Measurements from ENCODE around the gene HSPA9.

DNA sequence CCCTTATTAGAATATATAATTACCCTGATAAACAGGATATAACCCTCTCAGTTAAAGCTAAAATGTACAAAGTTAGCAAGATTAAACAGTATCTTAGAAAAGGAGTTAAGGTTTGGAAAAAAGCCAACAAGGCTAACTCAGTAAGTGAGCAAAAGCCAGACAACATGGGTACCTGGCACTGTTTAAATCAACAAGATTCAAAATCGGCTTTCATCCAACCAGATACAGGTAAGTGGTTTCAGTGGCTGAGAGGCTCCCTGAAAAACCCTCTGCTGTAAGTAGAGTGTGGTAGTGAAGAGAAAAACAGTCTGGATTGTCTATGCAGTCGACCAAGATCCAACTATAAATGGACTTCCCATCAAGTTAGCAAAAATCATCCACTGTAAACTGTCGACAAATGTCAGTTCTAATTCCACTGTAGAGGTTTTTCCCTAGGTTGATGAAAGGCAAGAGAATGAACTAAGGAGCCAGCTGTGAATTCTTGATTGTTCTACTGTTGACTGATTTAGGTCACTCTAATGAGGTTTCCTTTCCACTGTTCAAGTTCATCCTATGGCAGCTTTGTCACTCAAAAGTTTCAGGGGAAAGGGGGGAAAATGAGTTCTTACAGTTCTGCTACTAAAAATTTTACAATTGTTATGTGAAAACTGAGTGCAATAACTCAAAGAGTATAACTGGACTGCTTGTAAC lies 59.5 kb downstream of the HSPA9 start:
- TF ChIP-seq, protein P1, sequence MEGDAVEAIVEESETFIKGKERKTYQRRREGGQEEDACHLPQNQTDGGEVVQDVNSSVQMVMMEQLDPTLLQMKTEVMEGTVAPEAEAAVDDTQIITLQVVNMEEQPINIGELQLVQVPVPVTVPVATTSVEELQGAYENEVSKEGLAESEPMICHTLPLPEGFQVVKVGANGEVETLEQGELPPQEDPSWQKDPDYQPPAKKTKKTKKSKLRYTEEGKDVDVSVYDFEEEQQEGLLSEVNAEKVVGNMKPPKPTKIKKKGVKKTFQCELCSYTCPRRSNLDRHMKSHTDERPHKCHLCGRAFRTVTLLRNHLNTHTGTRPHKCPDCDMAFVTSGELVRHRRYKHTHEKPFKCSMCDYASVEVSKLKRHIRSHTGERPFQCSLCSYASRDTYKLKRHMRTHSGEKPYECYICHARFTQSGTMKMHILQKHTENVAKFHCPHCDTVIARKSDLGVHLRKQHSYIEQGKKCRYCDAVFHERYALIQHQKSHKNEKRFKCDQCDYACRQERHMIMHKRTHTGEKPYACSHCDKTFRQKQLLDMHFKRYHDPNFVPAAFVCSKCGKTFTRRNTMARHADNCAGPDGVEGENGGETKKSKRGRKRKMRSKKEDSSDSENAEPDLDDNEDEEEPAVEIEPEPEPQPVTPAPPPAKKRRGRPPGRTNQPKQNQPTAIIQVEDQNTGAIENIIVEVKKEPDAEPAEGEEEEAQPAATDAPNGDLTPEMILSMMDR (IDR thresholded peaks at IDR 0.05) = no peak
- no peak for TF ChIP-seq POLR2A (IDR thresholded peaks at IDR 0.05)
